ENCODE measurements around the gene GP1BA. TPM values are rescaled to one million over a fixed set of nuclear protein-coding genes. Genes with fewer than 3 reads are reported as not detected.

The GP1BA gene
- total and polyA plus RNA-seq, 2 donors (not counting 3 experiments of a cell fraction or from before 2014, with no cell fraction given): not detected

- H2AFZ ChIP-seq (ENCODE audit: low read depth, low read length): peak within 1 kb of the TSS; percentile 55
- no peaks in the 10 kb centered on the region for H3K9me1 ChIP-seq (replicated peaks; ENCODE audit: control insufficient read depth, extremely low read depth, insufficient read depth, low read length)
- no peaks in the 10 kb centered on the region for H3K27me3 ChIP-seq (ENCODE audit: control insufficient read depth in 2 of 2, insufficient read depth in 2 of 2, low read length in 2 of 2)
- H3K4me1 ChIP-seq (ENCODE audit: control insufficient read depth, extremely low read depth, insufficient read depth, low read length): peaks cover 10% of the 10 kb centered on the region
- peak; percentile 50 for TF ChIP-seq JUN (IDR thresholded peaks at IDR 0.05; ENCODE audit: borderline replicate concordance, insufficient read depth, insufficient read length, low read depth)
- TF ChIP-seq EZH2 (IDR thresholded peaks at IDR 0.05; ENCODE audit: borderline replicate concordance, low read depth, low read length, severe bottlenecking): peak; percentile 30
- TF ChIP-seq MYC (IDR thresholded peaks at IDR 0.05; ENCODE audit: low read depth, low read length): no peak
- peak; percentile 19 for TF ChIP-seq POLR2A (IDR thresholded peaks at IDR 0.05; ENCODE audit: low read depth, low read length)
- TF ChIP-seq FOS (IDR thresholded peaks at IDR 0.05; ENCODE audit: borderline replicate concordance, insufficient read depth, low read length): no peak
- TF ChIP-seq POLR2AphosphoS5 (IDR thresholded peaks at IDR 0.05; ENCODE audit: insufficient read depth, low read depth, low read length): peak; percentile 55
- no peak for TF ChIP-seq CTCF (IDR thresholded peaks at IDR 0.05; ENCODE audit: extremely low read depth in 1 of 2, insufficient read depth in 1 of 2, low read depth in 1 of 2, low read length in 2 of 2)
- TF ChIP-seq MAX (IDR thresholded peaks at IDR 0.05; ENCODE audit: insufficient read depth, insufficient read length): no peak
- BruUV-seq (replicated peaks): no TSS peak
- peak within 1 kb of the TSS; percentile 34 for H3K9ac ChIP-seq (replicated peaks; ENCODE audit: extremely low read depth, insufficient read depth, low read length)
- ChIA-PET POLR2A (interaction anchor here (0.6 kb wide), 1 partner anchor 117 kb away, joined by 4 read pairs; no protein-coding TSS in a partner anchor), CTCF (interaction anchor here (0.5 to 6.9 kb wide), 10 partner anchors 10 to 191 kb away, joined by 3 to 70 read pairs (median 5); partner anchors contain the start of genes ARRB2, MED11 and PSMB6)
- no peak within 1 kb of the TSS for H3K27ac ChIP-seq (ENCODE audit: insufficient read depth, low read depth, low read length)
- DNase-seq (ENCODE audit: low read depth, low spot score) (peak; percentile 76), FAIRE-seq (peak; percentile 28)
- no peaks in the 10 kb centered on the region for H4K20me1 ChIP-seq (replicated peaks; ENCODE audit: control insufficient read depth, extremely low read depth, insufficient read depth, low read length)
- intact Hi-C loops (cut with micrococcal nuclease): loop anchor here (5.0 kb wide), 2 partner anchors 112 to 167 kb away; partner anchors contain the start of genes GLTPD2, MED11 and VMO1
- peak within 1 kb of the TSS; percentile 67 for H3K4me2 ChIP-seq (ENCODE audit: insufficient read depth, low read length)
- dilution Hi-C loops (cut with MboI; ENCODE audit: extremely low pct_ligation_motif_present, low sequenced_read_pairs): no loop called here
- no peaks in the 10 kb centered on the region for H3K9me3 ChIP-seq (replicated peaks; ENCODE audit: control insufficient read depth, insufficient read depth, low read length)
- peak within 1 kb of the TSS in 2 of 3 experiments; percentile 12 to 32 for H3K4me3 ChIP-seq (replicated peaks in 1 of 3; ENCODE audit: insufficient read depth in 1 of 3, low read depth in 1 of 3, low read length in 3 of 3)
- H3K36me3 ChIP-seq (ENCODE audit: control insufficient read depth in 2 of 2, extremely low read depth in 1 of 2, insufficient read depth in 2 of 2, low read length in 2 of 2): peaks cover 0 to 24% of the 10 kb centered on the region in 2 experiments
- H3K79me2 ChIP-seq (ENCODE audit: control insufficient read depth, insufficient read depth, low read length): no peaks in the 10 kb centered on the region
Observed at GRCh38 chr17:4899341-4900230, 32.5 kb upstream of the GP1BA start, which contains the start of gene C17orf107. Gene C17orf107 (plus strand): TSS chr17:4899536. CDS start chr17:4899763, 227 bp downstream.
